Progenitor cell of endocrine pancreas (in vitro differentiated cells): ENCODE results near the gene ZBTB16. TPM values are rescaled to one million over a fixed set of nuclear protein-coding genes. Genes with fewer than 3 reads are reported as not detected.

Experiments
- DNase-seq: peaks from one replicate; pipeline ENCODE4 v3.0.0; 2021; ENCODE audit warnings: low spot score; ENCODE audit not compliant: unreplicated experiment
- H3K27ac Mint-ChIP-seq: 2 replicates; pipeline ENCODE4 v1.8.0; 2021; ENCODE audit warnings: mild to moderate bottlenecking, moderate library complexity, mixed read lengths
- H3K27me3 Mint-ChIP-seq: 2 replicates; pipeline ENCODE4 v1.8.0; 2021; ENCODE audit warnings: mixed read lengths
- H3K36me3 Mint-ChIP-seq: 2 replicates; pipeline ENCODE4 v1.8.0; 2022; ENCODE audit warnings: mixed read lengths; ENCODE audit not compliant: insufficient read depth
- H3K4me1 Mint-ChIP-seq: 2 replicates; pipeline ENCODE4 v1.8.0; 2021; ENCODE audit warnings: low read depth, mixed read lengths
- H3K4me3 Mint-ChIP-seq: 2 replicates; pipeline ENCODE4 v1.8.0; 2021; ENCODE audit warnings: low read depth, mild to moderate bottlenecking, moderate library complexity, mixed read lengths
- H3K9me3 Mint-ChIP-seq: 2 replicates; pipeline ENCODE4 v1.8.0; 2021; ENCODE audit warnings: low read depth, mixed read lengths
- total RNA-seq: library from RNA; stranded (reverse); gene quantifications from 2 replicates; pipeline ENCODE4 v1.2.1, GENCODE V29; 2021
- TF ChIP-seq, protein P1 (sequence below): fragments of 200-600 bp; sonication (generic); IDR thresholded peaks from one replicate; pipeline ENCODE4 v1.5.0; 2021; ENCODE audit warnings: antibody characterized with exemption, mild to moderate bottlenecking; ENCODE audit not compliant: unreplicated experiment

ZBTB16 gene
- total RNA-seq, 1 donor from 2014 or later: 29.6 TPM

DNA sequence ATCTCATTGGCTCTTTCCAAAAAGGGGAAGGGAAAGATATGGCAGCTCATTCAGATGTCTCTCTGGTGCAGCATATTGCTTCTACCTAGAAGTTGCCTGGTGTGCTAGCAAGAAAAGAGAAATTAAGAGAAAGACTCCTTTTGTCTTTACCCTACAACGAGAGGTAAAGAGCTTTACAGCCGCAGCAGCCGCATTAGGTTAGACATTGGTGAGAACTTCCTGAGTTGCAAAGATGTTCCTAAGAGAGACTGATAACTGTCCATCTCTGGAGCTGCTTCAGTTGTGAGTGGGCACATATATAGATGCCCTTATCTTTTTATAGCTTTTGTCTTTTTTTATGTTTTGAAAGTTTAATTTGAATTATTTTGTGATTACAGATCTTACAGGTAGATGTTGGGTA lies 155.9 kb downstream of the ZBTB16 start:
- H3K27me3 Mint-ChIP-seq: no peaks in the 10 kb centered on the region
- no peak for DNase-seq
- H3K36me3 Mint-ChIP-seq: no peaks in the 10 kb centered on the region
- H3K4me1 Mint-ChIP-seq: peaks cover 82% of the 10 kb centered on the region
- no peak overlapping the region for H3K4me3 Mint-ChIP-seq
- TF ChIP-seq, protein P1, sequence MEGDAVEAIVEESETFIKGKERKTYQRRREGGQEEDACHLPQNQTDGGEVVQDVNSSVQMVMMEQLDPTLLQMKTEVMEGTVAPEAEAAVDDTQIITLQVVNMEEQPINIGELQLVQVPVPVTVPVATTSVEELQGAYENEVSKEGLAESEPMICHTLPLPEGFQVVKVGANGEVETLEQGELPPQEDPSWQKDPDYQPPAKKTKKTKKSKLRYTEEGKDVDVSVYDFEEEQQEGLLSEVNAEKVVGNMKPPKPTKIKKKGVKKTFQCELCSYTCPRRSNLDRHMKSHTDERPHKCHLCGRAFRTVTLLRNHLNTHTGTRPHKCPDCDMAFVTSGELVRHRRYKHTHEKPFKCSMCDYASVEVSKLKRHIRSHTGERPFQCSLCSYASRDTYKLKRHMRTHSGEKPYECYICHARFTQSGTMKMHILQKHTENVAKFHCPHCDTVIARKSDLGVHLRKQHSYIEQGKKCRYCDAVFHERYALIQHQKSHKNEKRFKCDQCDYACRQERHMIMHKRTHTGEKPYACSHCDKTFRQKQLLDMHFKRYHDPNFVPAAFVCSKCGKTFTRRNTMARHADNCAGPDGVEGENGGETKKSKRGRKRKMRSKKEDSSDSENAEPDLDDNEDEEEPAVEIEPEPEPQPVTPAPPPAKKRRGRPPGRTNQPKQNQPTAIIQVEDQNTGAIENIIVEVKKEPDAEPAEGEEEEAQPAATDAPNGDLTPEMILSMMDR: no peak
- H3K9me3 Mint-ChIP-seq: no peaks in the 10 kb centered on the region
- H3K27ac Mint-ChIP-seq: peak overlapping the region; percentile 69

DNA sequence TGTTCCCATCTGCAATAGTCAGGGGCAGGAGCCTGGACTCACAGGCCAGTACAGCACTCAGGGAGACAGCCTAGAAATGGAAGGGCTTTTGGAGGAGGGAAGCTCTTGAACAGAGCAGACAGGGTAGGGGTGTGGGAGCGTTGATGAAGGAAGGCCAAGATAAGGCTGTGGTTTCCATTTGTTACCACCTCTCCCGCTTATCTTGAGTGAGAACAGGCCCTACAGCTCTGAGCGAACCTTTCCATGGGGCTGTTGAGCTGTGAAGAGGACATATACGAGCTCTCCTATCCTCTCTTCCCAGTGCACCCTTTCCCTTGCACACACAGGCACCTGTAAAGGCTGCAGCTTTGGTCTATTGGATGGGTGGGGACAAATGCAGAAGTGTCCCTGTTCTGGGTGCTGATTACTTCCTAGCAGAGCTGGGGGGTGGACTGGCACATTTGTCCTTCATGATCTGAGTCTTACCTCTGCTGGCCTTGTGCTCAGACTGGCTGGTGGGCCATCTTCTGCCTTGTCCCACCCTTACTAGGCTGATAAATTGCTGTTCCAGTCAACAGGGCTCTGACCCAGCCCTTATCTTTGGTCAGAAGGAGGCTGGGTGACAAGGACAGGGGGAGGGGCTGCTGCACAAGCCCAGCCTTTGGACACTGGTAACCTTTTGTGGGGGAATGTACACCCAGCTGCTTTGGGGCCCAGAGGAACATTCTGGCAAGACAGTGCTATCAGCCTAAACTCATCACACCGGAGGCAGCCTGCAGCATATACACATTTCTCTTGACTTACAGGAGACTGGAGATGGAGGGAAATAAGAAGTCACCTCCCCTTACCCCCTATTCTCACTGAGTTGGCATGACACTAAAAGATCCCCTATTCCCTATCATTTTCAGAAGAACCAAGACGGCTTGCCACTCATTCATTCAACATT lies 156.6 kb downstream of the ZBTB16 start:
- no peak overlapping the region for H3K4me3 Mint-ChIP-seq
- H3K27me3 Mint-ChIP-seq: no peaks in the 10 kb centered on the region
- H3K27ac Mint-ChIP-seq: peak overlapping the region; percentile 69
- TF ChIP-seq, protein P1: no peak
- H3K9me3 Mint-ChIP-seq: no peaks in the 10 kb centered on the region
- peaks cover 79% of the 10 kb centered on the region for H3K4me1 Mint-ChIP-seq
- H3K36me3 Mint-ChIP-seq: no peaks in the 10 kb centered on the region
- DNase-seq: no peak

DNA sequence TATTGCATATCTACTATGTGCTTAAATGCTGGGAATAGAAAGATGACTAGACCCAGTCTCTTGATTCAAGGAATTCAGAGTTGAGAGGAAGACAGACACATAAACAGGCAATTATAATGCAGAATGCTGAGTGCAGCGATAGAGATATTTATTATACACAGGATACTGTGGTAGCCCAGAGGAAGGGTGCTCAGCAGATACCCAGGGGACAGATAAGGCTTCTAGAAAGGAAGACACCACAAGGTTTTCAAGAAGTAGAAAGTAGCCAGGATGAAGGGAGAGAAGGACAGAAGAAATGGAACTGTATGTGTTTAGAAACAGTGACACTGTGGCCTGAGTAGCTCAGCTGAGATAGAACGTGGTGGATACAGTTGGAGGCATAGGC lies 157.3 kb downstream of the ZBTB16 start:
- no peak for DNase-seq
- Mint-ChIP-seq H3K27ac (no peak overlapping the region), H3K4me3 (no peak overlapping the region), H3K9me3 (no peaks in the 10 kb centered on the region), H3K27me3 (no peaks in the 10 kb centered on the region), H3K36me3 (no peaks in the 10 kb centered on the region), H3K4me1 (peaks cover 72% of the 10 kb centered on the region)
- TF ChIP-seq, protein P1: no peak

- no peak overlapping the region for H3K27ac Mint-ChIP-seq
- H3K27me3 Mint-ChIP-seq: no peaks in the 10 kb centered on the region
- TF ChIP-seq, protein P1: no peak
- no peaks in the 10 kb centered on the region for H3K9me3 Mint-ChIP-seq
- H3K4me3 Mint-ChIP-seq: no peak overlapping the region
- peaks cover 55% of the 10 kb centered on the region for H3K4me1 Mint-ChIP-seq
- no peaks in the 10 kb centered on the region for H3K36me3 Mint-ChIP-seq
- DNase-seq: no peak
Observed at GRCh38 chr11:114218508-114218907, 159.0 kb downstream of the ZBTB16 start.

GRCh38 chr11:114219559-114220349 lies 160.2 kb downstream of the ZBTB16 start:
- TF ChIP-seq, protein P1: no peak
- no peak overlapping the region for H3K4me3 Mint-ChIP-seq
- H3K36me3 Mint-ChIP-seq: no peaks in the 10 kb centered on the region
- no peaks in the 10 kb centered on the region for H3K9me3 Mint-ChIP-seq
- peaks cover 47% of the 10 kb centered on the region for H3K4me1 Mint-ChIP-seq
- H3K27me3 Mint-ChIP-seq: no peaks in the 10 kb centered on the region
- no peak for DNase-seq
- H3K27ac Mint-ChIP-seq: peak overlapping the region; percentile 88
